Activated CD8-positive, alpha-beta T cell treated with anti-CD3 and anti-CD28 coated beads, Interleukin-2, amount 10 ng/mL, durations not matched to agents 7 days and 5 days (primary cell): Measurements from ENCODE around the gene VNN1. TPM values are rescaled to one million over a fixed set of nuclear protein-coding genes. Genes with fewer than 3 reads are reported as not detected.

Experiments used
- ATAC-seq: fragments of 150-1000 bp; cut with Tn5 transposase; one replicate; pipeline ENCODE4 v1.10.0; 2021; ENCODE audit warnings: moderate library complexity
- CTCF ChIA-PET: fragments of 350-600 bp; sonication (Branson Sonifier 250); formaldehyde crosslinking; loops from one replicate; lab custom pipeline; 2021; ENCODE audit warnings: antibody characterized with exemption; lab: Charles Lee
- POLR2A ChIA-PET: fragments of 350-600 bp; sonication (Branson Sonifier 250); formaldehyde crosslinking; loops from one replicate; lab custom pipeline; 2021; ENCODE audit warnings: antibody characterized with exemption; lab: Charles Lee
- DNase-seq: peaks from one replicate; pipeline ENCODE4 v3.0.0-alpha.2; 2020
- H3K27ac Mint-ChIP-seq: one replicate; pipeline ENCODE4 v1.8.0; 2021; ENCODE audit warnings: mild to moderate bottlenecking, mixed read lengths
- H3K27me3 Mint-ChIP-seq: one replicate; pipeline ENCODE4 v1.8.0; 2021; ENCODE audit warnings: low read depth, mixed read lengths
- H3K36me3 Mint-ChIP-seq: one replicate; pipeline ENCODE4 v1.8.0; 2021; ENCODE audit warnings: low read depth, mixed read lengths
- H3K4me1 Mint-ChIP-seq: one replicate; pipeline ENCODE4 v1.8.0; 2021; ENCODE audit warnings: low read depth, mixed read lengths
- H3K4me3 Mint-ChIP-seq: one replicate; pipeline ENCODE4 v1.8.0; 2021; ENCODE audit warnings: mild to moderate bottlenecking, mixed read lengths
- H3K9me3 Mint-ChIP-seq: one replicate; pipeline ENCODE4 v1.8.0; 2022; ENCODE audit warnings: mixed read lengths; ENCODE audit not compliant: insufficient read depth
- total RNA-seq, 2 experiments: library from RNA; stranded (reverse); gene quantifications; one replicate each; pipeline ENCODE4 v1.2.3, GENCODE V29; 2021

Gene VNN1
- total RNA-seq, 2 experiments from 2014 or later: not detected

DNA sequence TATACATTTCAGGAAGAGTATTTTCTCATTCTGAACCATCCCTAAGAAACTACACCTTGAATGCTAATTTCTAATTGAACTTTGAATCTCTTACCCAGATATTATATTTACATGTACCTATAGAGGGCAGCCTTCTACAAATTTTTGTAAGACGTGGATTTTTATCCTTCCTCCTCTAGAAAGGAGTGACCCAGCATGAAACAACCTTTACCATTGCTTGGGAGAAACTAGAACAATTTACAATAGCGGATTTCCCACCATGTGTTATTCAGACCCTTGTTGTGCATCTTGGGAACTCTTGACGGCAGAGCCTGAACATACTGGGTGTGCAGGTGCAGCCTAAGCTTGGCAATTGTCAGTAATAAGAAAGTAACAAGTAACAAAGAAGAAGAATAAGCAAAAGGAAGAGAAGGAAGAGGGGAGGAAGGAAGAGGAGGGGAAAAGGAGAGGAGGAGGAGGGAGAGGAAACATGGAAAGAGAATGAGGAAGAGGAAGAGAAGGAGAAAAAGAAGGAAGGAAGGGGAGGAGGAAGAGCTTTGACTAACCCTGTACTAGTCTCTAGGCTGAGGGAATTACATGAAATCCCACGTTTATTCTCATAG is 44.1 kb downstream of the VNN1 start:
- peak; percentile 60 for ATAC-seq
- no peak overlapping the region for H3K4me3 Mint-ChIP-seq
- peaks cover 18% of the 10 kb centered on the region for H3K4me1 Mint-ChIP-seq
- no peak for DNase-seq
- ChIA-PET POLR2A (interaction anchor here (0.8 to 1.2 kb wide), 2 partner anchors 94 to 145 kb away, joined by 3 to 5 read pairs; partner anchors contain the start of gene RPS12), CTCF (interaction anchor here (0.7 to 5.9 kb wide), 18 partner anchors 10 to 153 kb away, joined by 3 to 115 read pairs (median 6); partner anchors contain the start of genes SLC18B1 and TAAR1)
- no peak overlapping the region for H3K27ac Mint-ChIP-seq
- H3K36me3 Mint-ChIP-seq: no peaks in the 10 kb centered on the region
- no peaks in the 10 kb centered on the region for H3K9me3 Mint-ChIP-seq
- peaks cover 11% of the 10 kb centered on the region for H3K27me3 Mint-ChIP-seq

- no peak for ATAC-seq
- no peaks in the 10 kb centered on the region for H3K9me3 Mint-ChIP-seq
- no peaks in the 10 kb centered on the region for H3K36me3 Mint-ChIP-seq
- DNase-seq: no peak
- H3K4me3 Mint-ChIP-seq: no peak overlapping the region
- H3K27ac Mint-ChIP-seq: no peak overlapping the region
- CTCF ChIA-PET: interaction anchor here (1.5 to 5.9 kb wide), 3 partner anchors 18 to 132 kb away, joined by 3 to 115 read pairs (median 6); partner anchors contain the start of gene SLC18B1
- peaks cover 6% of the 10 kb centered on the region for H3K4me1 Mint-ChIP-seq
- POLR2A ChIA-PET: no interaction called here
- H3K27me3 Mint-ChIP-seq: peaks cover 9% of the 10 kb centered on the region
These were observed 47.7 kb downstream of the VNN1 start for GRCh38 chr6:132666118-132666517.

DNA sequence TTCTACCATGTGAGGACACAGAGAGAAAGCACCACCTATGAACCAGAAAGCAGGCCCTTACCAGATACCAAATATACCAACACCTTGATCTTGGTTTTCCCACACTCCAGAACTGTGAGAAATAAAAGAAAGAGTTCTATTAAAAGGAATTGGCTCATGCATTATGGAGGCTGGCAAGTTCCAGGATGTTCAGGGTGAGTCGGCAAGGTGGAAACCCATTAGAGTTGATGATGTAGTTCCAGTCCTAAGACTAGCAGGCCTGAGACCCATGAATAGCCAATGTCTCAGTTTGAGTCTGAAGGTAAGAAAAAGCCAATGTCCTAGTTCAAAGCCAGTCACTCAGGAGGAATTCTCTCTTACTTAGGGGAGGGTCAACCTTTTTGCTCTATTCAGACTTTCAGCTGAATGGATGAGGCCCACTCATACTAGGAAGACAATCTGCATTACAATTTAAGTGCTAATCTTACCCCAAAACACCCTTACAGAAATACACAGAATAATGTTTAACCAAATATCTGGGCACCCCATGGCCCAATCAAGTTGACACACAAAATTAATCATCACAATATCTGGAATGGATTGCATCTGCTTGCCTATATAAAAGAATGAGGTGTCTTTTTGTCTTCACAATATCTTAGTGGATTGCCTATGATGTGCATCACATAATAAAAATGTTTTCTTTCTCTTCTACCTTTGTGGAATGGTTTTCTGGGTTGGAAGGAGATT is 49.4 kb downstream of the VNN1 start:
- Mint-ChIP-seq H3K27me3 (peaks cover 10% of the 10 kb centered on the region), H3K4me3 (no peak overlapping the region), H3K27ac (no peak overlapping the region), H3K36me3 (no peaks in the 10 kb centered on the region), H3K9me3 (no peaks in the 10 kb centered on the region), H3K4me1 (peaks cover under 1% of the 10 kb centered on the region)
- DNase-seq (no peak), ATAC-seq (no peak)
- ChIA-PET CTCF (interaction anchor here (1.0 kb wide), 1 partner anchor 133 kb away, joined by 3 read pairs; no protein-coding TSS in a partner anchor), POLR2A (no interaction called here)

GRCh38 chr6:132663661-132664060 is 50.2 kb downstream of the VNN1 start:
- CTCF ChIA-PET: interaction anchor here (1.0 kb wide), 1 partner anchor 133 kb away, joined by 3 read pairs; no protein-coding TSS in a partner anchor
- H3K36me3 Mint-ChIP-seq: no peaks in the 10 kb centered on the region
- no peak overlapping the region for H3K27ac Mint-ChIP-seq

GRCh38 chr6:132661906-132662305 is 51.9 kb downstream of the VNN1 start:
- peaks cover 6% of the 10 kb centered on the region for H3K27me3 Mint-ChIP-seq
- H3K36me3 Mint-ChIP-seq: no peaks in the 10 kb centered on the region
- no peak overlapping the region for H3K27ac Mint-ChIP-seq
- POLR2A ChIA-PET: no interaction called here
- no peak for DNase-seq
- no peaks in the 10 kb centered on the region for H3K4me1 Mint-ChIP-seq
- H3K9me3 Mint-ChIP-seq: no peaks in the 10 kb centered on the region
- no peak overlapping the region for H3K4me3 Mint-ChIP-seq
- CTCF ChIA-PET: interaction anchor here (1.2 kb wide), 1 partner anchor 178 kb away, joined by 3 read pairs; no protein-coding TSS in a partner anchor
- ATAC-seq: no peak

More at GRCh38 chr6:132663661-132664060, 50.2 kb downstream of the VNN1 start:
- Mint-ChIP-seq H3K27me3 (peaks cover 10% of the 10 kb centered on the region), H3K9me3 (no peaks in the 10 kb centered on the region), H3K4me1 (no peaks in the 10 kb centered on the region), H3K4me3 (no peak overlapping the region)
- POLR2A ChIA-PET: no interaction called here
- ATAC-seq (no peak), DNase-seq (no peak)

- CTCF ChIA-PET: interaction anchor here (2.3 kb wide), 1 partner anchor 11 kb away, joined by 7 read pairs; no protein-coding TSS in a partner anchor
- Mint-ChIP-seq H3K27me3 (peaks cover 4% of the 10 kb centered on the region), H3K36me3 (no peaks in the 10 kb centered on the region), H3K27ac (no peak within 1 kb of the TSS), H3K9me3 (no peaks in the 10 kb centered on the region), H3K4me1 (no peaks in the 10 kb centered on the region), H3K4me3 (no peak within 1 kb of the TSS)
- DNase-seq (no peak), ATAC-seq (no peak)
- POLR2A ChIA-PET: no interaction called here
These were observed 54.8 kb downstream of the VNN1 start, which contains the start of gene TAAR1 for GRCh38 chr6:132659082-132659481. TAAR1 (minus strand) TSS chr6:132659182; CDS start chr6:132646003, 13,179 bp downstream.

GRCh38 chr6:132651062-132651461 is 62.8 kb downstream of the VNN1 start:
- H3K27ac Mint-ChIP-seq: no peak overlapping the region
- peaks cover 6% of the 10 kb centered on the region for H3K4me1 Mint-ChIP-seq
- H3K36me3 Mint-ChIP-seq: no peaks in the 10 kb centered on the region
- H3K9me3 Mint-ChIP-seq: no peaks in the 10 kb centered on the region
- no peak overlapping the region for H3K4me3 Mint-ChIP-seq
- no peak for DNase-seq
- CTCF ChIA-PET: interaction anchor here (3.1 kb wide), 1 partner anchor 18 kb away, joined by 16 read pairs; no protein-coding TSS in a partner anchor
- peaks cover 5% of the 10 kb centered on the region for H3K27me3 Mint-ChIP-seq
- no peak for ATAC-seq
- POLR2A ChIA-PET: no interaction called here

DNA sequence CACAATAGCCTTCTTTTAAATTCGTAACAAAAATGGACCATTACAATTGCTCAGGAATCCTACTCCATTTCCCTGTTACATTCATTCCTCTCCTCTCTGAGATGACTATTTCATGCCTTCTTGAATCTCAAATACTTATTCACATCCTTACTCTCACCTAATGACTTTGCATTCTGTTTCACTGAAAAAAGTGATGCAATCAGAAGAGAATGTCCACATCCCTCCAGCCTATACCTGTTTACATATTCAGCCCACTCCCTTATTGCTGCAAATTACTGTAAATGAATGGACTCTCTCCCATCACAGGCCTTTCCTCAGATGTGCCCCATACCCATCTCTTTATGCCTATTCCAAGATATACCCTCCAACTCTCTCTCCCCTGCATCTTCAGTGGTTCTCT is 63.4 kb downstream of the VNN1 start:
- ChIA-PET POLR2A (no interaction called here), CTCF (interaction anchor here (3.1 kb wide), 1 partner anchor 19 kb away, joined by 16 read pairs; no protein-coding TSS in a partner anchor)
- H3K27me3 Mint-ChIP-seq: peaks cover 8% of the 10 kb centered on the region
- H3K4me3 Mint-ChIP-seq: no peak overlapping the region
- DNase-seq: no peak
- no peak overlapping the region for H3K27ac Mint-ChIP-seq
- H3K4me1 Mint-ChIP-seq: peaks cover 6% of the 10 kb centered on the region
- no peaks in the 10 kb centered on the region for H3K36me3 Mint-ChIP-seq
- no peak for ATAC-seq
- no peaks in the 10 kb centered on the region for H3K9me3 Mint-ChIP-seq

DNA sequence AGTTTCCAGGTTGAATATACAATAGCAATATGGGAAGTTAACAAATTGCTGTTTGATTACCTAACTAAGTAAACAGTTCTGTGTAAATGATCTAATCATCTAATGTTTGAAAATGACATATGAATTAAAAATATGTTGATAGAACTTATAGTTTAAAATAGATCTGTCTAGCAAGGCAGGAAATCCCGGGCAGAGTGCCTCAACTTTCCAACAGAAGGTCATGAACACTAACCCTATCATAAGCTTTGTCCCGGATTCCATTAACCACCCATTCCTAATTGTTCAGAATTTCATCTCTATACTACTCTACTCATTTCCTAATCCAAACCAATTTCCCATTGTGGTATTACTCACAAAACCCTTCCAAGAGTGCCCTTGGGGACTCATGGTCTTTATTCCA is 65.0 kb downstream of the VNN1 start:
- DNase-seq (no peak), ATAC-seq (no peak)
- no peak overlapping the region for H3K4me3 Mint-ChIP-seq
- H3K27ac Mint-ChIP-seq: no peak overlapping the region
- no peaks in the 10 kb centered on the region for H3K9me3 Mint-ChIP-seq
- peaks cover 6% of the 10 kb centered on the region for H3K4me1 Mint-ChIP-seq
- ChIA-PET POLR2A (no interaction called here), CTCF (interaction anchor here (0.7 to 1.0 kb wide), 4 partner anchors 18 to 369 kb away, joined by 3 to 4 read pairs (median 3); partner anchors contain the start of gene SLC18B1)
- H3K36me3 Mint-ChIP-seq: no peaks in the 10 kb centered on the region
- peaks cover 12% of the 10 kb centered on the region for H3K27me3 Mint-ChIP-seq

DNA sequence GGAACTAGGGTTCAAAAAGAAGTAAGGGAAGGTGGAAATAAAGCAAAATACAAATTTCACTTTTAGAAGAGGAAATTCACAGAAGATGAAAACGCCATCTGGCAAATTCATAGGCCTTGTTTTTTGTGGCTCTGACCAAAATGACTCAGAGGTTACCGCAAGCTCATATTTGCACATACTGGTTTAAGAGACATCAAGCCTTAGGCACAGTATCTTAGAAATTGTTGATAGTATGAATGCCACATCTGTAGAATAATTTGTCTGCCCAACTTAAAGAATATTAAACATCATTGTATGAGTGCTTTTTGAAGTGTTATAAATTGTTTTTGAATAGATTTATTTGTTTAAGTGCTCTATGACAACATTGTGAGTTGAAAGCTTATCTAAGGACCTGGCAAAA is 65.5 kb downstream of the VNN1 start:
- no peak overlapping the region for H3K4me3 Mint-ChIP-seq
- H3K4me1 Mint-ChIP-seq: peaks cover 6% of the 10 kb centered on the region
- peak overlapping the region; percentile 7 for H3K27ac Mint-ChIP-seq
- H3K9me3 Mint-ChIP-seq: no peaks in the 10 kb centered on the region
- DNase-seq: peak; percentile 54
- H3K27me3 Mint-ChIP-seq: peaks cover 10% of the 10 kb centered on the region
- no peaks in the 10 kb centered on the region for H3K36me3 Mint-ChIP-seq
- peak; percentile 81 for ATAC-seq
- ChIA-PET CTCF (interaction anchor here (0.7 to 1.0 kb wide), 4 partner anchors 18 to 368 kb away, joined by 3 to 4 read pairs (median 3); partner anchors contain the start of gene SLC18B1), POLR2A (no interaction called here)

DNA sequence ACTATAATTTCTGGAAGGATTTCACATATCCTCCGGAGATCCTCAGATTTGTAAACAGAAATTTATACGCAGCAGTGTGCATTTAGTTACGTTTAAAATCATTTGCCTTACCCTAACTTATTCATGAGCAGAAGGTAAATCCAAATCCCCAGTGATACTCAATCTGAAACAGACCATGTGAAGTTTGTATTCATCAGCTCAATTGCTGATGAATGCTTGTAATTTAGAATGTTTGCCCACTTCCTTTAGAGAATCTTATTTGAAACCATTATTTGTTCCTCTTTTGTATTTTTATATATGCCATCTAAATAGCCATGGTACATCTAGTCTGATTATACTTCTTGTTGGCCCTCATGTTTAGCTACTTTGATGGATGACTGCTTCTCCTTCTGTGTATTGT is 70.3 kb downstream of the VNN1 start:
- Mint-ChIP-seq H3K4me3 (no peak overlapping the region), H3K36me3 (no peaks in the 10 kb centered on the region), H3K9me3 (no peaks in the 10 kb centered on the region), H3K4me1 (peaks cover 11% of the 10 kb centered on the region), H3K27ac (no peak overlapping the region), H3K27me3 (peaks cover 21% of the 10 kb centered on the region)
- CTCF ChIA-PET: no interaction called here
- no peak for DNase-seq
- no peak for ATAC-seq
- POLR2A ChIA-PET: interaction anchor here (0.6 kb wide), 1 partner anchor 174 kb away, joined by 3 read pairs; no protein-coding TSS in a partner anchor
